HEK293T (cell line): ENCODE data around the gene LSM4.

ENCODE experiments used
- CTCF ChIA-PET: fragments of 350-600 bp; formaldehyde crosslinking; extraction: SDS; loops from one replicate; lab custom pipeline; 2021; ENCODE audit warnings: antibody characterized with exemption, inconsistent platforms; lab: Yijun Ruan, JAX
- POLR2A ChIA-PET: fragments of 350-600 bp; formaldehyde crosslinking; extraction: SDS; loops from one replicate; lab custom pipeline; 2020; ENCODE audit warnings: antibody characterized with exemption, inconsistent platforms; lab: Yijun Ruan, JAX
- DNase-seq: peaks from one replicate; pipeline ENCODE4 v3.0.0; 2012; ENCODE audit warnings: mixed read lengths; ENCODE audit errors: extremely low spot score
- ARNT ChIP-seq: fragments of 450-650 bp; IDR thresholded peaks from 2 replicates; pipeline ENCODE4 v1.6.1; 2017; ENCODE audit warnings: mild to moderate bottlenecking
- BHLHE40 ChIP-seq: fragments of 450-650 bp; IDR thresholded peaks from 2 replicates; pipeline ENCODE4 v1.6.1; 2016; ENCODE audit warnings: mild to moderate bottlenecking, moderate library complexity, borderline replicate concordance
- CTBP1 ChIP-seq: fragments of 450-650 bp; IDR thresholded peaks from 2 replicates; pipeline ENCODE4 v1.6.1; 2016; ENCODE audit warnings: borderline replicate concordance
- ELF4 ChIP-seq: fragments of 450-650 bp; IDR thresholded peaks from 2 replicates; pipeline ENCODE4 v1.6.1; 2017; ENCODE audit warnings: antibody characterized with exemption
- FOXA1 ChIP-seq: fragments of 450-650 bp; IDR thresholded peaks from 2 replicates; pipeline ENCODE4 v1.6.1; 2016; ENCODE audit warnings: mild to moderate bottlenecking
- FOXK2 ChIP-seq: fragments of 450-650 bp; IDR thresholded peaks from 2 replicates; pipeline ENCODE4 v1.6.1; 2016; ENCODE audit warnings: mild to moderate bottlenecking
- FOXM1 ChIP-seq: fragments of 450-650 bp; IDR thresholded peaks from 2 replicates; pipeline ENCODE4 v1.6.1; 2017; ENCODE audit warnings: mild to moderate bottlenecking, borderline replicate concordance
- HDGF ChIP-seq: fragments of 450-650 bp; IDR thresholded peaks from 2 replicates; pipeline ENCODE4 v1.6.1; 2017; ENCODE audit warnings: antibody characterized with exemption, borderline replicate concordance
- L3MBTL2 ChIP-seq: fragments of 450-650 bp; conservative IDR thresholded peaks from 2 replicates; pipeline ENCODE4 v1.6.1; 2016; ENCODE audit warnings: mild to moderate bottlenecking
- LEF1 ChIP-seq: fragments of 450-650 bp; IDR thresholded peaks from 2 replicates; pipeline ENCODE4 v1.6.1; 2017; ENCODE audit warnings: mild to moderate bottlenecking, borderline replicate concordance
- NFRKB ChIP-seq: fragments of 450-650 bp; IDR thresholded peaks from 2 replicates; pipeline ENCODE4 v1.6.1; 2016; ENCODE audit warnings: mild to moderate bottlenecking, moderate library complexity
- SP1 ChIP-seq: fragments of 450-650 bp; IDR thresholded peaks from 2 replicates; pipeline ENCODE4 v1.6.1; 2017
- SUZ12 ChIP-seq: fragments of 450-650 bp; IDR thresholded peaks from 2 replicates; pipeline ENCODE4 v1.6.1; 2016; ENCODE audit warnings: mild to moderate bottlenecking
- TARDBP ChIP-seq: fragments of 450-650 bp; IDR thresholded peaks from 2 replicates; pipeline ENCODE4 v1.6.1; 2016
- ZNF384 ChIP-seq: fragments of 450-650 bp; IDR thresholded peaks from 2 replicates; pipeline ENCODE4 v1.6.1; 2016
- TF ChIP-seq, protein P1 (sequence below): fragments of 450-650 bp; IDR thresholded peaks from 2 replicates; pipeline ENCODE4 v1.6.1; 2016

LSM4 gene

DNA sequence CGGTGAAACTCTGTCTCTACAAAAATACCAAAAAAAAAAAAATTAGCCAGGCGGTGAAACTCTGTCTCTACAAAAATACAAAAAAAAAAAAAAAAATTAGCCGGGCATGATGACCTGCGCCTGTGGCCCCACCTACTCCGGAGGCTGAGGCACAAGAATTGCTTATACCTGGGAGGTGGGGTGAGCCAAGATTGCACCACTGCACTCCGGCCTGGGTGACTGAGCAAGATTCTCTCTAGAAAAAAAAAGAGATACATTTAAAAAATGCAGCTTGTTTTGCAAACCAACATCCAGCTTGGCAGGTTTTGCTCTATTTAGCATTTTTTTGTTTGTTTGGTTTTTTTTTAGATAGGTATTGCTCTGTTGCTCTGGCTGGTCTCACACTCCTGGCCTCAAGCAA lies 10.8 kb upstream of the LSM4 start:
- no peak for DNase-seq
- ChIA-PET POLR2A (interaction anchor here (1.1 kb wide), 1 partner anchor 52 kb away, joined by 3 read pairs; the partner anchor contains the start of gene JUND), CTCF (interaction anchor here (1.9 kb wide), 1 partner anchor 55 kb away, joined by 9 read pairs; no protein-coding TSS in a partner anchor)
- TF ChIP-seq FOXA1 (no peak), CTBP1 (no peak)

DNA sequence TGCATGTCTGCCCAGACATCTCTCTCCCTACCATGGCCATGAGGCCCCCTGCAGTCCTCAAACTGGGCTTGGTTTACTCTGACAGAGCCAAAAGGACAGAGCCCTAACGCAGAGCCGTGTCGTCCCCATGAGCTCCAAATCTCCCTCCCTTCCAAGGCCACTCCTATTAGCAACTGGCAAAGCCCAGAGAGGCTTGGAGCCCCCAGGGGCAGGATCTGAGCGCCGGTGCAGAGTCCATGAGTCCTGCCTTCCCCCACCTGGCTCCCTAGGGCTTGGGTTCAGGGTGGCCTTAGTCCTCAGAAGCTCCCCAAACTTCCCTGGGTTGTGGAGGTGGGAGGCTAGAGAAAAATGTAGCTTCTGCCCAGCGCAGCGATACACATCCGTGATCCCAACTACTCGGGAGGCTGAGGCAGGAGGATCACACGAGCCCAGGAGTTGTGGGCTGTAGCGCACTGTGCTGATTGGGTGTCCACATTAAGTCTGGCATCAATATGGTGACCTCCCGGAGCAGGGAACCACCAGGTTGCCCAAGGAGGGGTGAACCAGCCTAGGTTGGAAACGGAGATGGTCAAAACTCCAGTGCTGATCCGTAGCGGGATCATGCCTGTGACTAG lies 10.1 kb upstream of the LSM4 start:
- ChIA-PET CTCF (interaction anchor here (1.0 to 1.9 kb wide), 2 partner anchors 10 to 54 kb away, joined by 4 to 9 read pairs; partner anchors contain the start of gene LSM4), POLR2A (interaction anchor here (0.6 to 1.0 kb wide), 2 partner anchors 11 to 52 kb away, joined by 3 to 4 read pairs; partner anchors contain the start of gene JUND)
- no peak for TF ChIP-seq LEF1
- TF ChIP-seq HDGF, result no peak
- TF ChIP-seq FOXA1, result no peak
- TF ChIP-seq L3MBTL2, result no peak
- no peak for TF ChIP-seq ELF4
- TF ChIP-seq, protein P1, sequence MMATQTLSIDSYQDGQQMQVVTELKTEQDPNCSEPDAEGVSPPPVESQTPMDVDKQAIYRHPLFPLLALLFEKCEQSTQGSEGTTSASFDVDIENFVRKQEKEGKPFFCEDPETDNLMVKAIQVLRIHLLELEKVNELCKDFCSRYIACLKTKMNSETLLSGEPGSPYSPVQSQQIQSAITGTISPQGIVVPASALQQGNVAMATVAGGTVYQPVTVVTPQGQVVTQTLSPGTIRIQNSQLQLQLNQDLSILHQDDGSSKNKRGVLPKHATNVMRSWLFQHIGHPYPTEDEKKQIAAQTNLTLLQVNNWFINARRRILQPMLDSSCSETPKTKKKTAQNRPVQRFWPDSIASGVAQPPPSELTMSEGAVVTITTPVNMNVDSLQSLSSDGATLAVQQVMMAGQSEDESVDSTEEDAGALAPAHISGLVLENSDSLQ, result no peak
- no peak for TF ChIP-seq NFRKB
- TF ChIP-seq ZNF384, result no peak
- no peak for TF ChIP-seq FOXM1
- no peak for TF ChIP-seq CTBP1
- TF ChIP-seq SUZ12, result no peak
- TF ChIP-seq FOXK2, result no peak
- no peak for TF ChIP-seq ARNT
- no peak for TF ChIP-seq BHLHE40
- TF ChIP-seq SP1, result no peak
- TF ChIP-seq TARDBP, result no peak
- peak; percentile 4 for DNase-seq

DNA sequence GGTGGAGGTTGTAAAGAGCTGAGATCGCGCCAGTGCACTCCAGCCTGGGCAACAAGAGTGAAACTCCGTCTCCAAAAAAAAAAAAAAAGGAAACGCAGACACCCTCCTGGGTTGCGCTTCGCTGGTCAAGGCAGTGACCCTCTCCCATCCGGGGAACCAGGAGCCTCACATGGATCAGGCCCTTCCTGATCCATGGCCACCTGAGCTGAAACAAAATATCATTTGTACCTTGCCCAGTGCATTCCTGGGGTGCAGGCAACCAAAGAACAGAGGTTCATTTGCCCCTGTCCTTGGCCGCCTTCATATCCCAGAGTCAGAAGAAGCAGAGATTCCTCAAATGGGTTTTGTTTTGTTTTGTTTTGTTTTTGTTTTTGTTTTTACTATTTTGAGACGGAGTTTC lies 8.0 kb upstream of the LSM4 start:
- DNase-seq, result no peak
- ChIA-PET POLR2A (interaction anchor here (21.8 kb wide), 1 partner anchor 53 kb away, joined by 491 read pairs; the partner anchor contains the start of genes IQCN and JUND), CTCF (interaction anchor here (0.9 to 3.8 kb wide), 2 partner anchors 52 to 57 kb away, joined by 3 to 77 read pairs; partner anchors contain the start of gene JUND)
- TF ChIP-seq ELF4, result no peak
- TF ChIP-seq CTBP1, result no peak
- TF ChIP-seq, protein P1, result no peak
- TF ChIP-seq FOXM1, result no peak
- no peak for TF ChIP-seq NFRKB
- no peak for TF ChIP-seq HDGF
- no peak for TF ChIP-seq TARDBP
- TF ChIP-seq FOXK2, result no peak
- no peak for TF ChIP-seq ZNF384
- no peak for TF ChIP-seq ARNT
- TF ChIP-seq LEF1, result no peak
- TF ChIP-seq L3MBTL2, result no peak
- TF ChIP-seq FOXA1, result no peak
- TF ChIP-seq SP1, result no peak
- TF ChIP-seq BHLHE40, result no peak
- no peak for TF ChIP-seq SUZ12

DNA sequence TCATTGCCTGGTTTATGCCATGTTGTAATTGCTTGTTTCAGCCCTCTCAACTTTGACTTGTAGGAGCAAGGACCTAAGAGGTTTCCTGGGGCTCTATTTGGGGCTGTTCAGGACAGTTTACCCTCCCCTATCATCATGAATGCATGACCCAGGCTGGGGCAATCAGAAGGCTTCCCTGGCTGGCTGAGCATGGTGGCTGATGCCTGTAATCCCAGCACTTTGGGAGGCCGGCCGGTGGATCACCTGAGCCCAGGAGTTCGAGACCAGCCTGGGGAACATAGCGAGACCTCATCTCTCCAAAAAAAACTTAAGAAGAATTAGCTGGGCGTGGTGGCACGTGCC lies 6.1 kb upstream of the LSM4 start:
- TF ChIP-seq NFRKB (no peak), FOXA1 (no peak), FOXM1 (no peak), L3MBTL2 (no peak), HDGF (no peak), ELF4 (no peak), SP1 (no peak), FOXK2 (no peak), CTBP1 (no peak), BHLHE40 (no peak), LEF1 (no peak), ZNF384 (no peak)
- TF ChIP-seq, protein P1, result no peak
- ChIA-PET POLR2A (interaction anchor here (0.5 to 21.8 kb wide), 10 partner anchors 11 to 470 kb away, joined by 3 to 491 read pairs (median 4); partner anchors contain the start of genes IQCN, JUND and PGPEP1), CTCF (interaction anchor here (0.6 to 3.8 kb wide), 23 partner anchors 8 to 161 kb away, joined by 3 to 77 read pairs (median 4); partner anchors contain the start of genes GDF15, IQCN, JUND and LRRC25)
- peak; percentile 4 for DNase-seq

DNA sequence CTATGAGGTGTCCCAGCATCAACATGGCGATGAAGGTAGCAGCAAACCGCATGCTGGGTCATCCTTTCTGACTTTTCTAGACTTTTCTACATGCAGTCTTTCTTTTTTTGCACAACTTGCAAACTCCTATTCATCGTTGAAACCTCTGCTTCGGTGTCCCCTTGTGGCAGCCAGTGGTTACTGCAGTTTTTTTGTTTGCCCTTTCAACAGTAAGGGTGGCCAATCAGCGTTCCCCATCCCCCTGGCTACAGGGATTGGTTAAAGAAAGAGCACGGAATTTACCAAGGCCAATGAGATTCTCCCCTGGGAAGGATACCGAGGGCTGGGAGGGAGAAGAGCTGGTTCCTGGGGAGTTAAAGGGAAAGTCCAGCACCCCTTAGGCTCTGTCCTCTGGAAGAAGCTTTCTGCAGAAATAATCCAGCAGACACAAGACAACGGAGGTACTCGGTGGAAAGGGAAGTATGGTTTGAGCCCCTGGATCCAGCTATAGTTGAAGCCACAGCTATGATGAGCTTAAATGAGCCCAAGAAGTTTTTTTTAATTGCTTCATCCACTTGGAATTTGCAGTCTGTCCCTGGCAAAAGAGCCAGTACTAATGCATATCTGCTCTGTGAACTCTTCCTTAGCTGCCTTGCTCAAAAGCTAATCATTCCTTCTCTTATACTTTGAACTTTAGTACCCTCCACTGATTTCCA lies 5.6 kb upstream of the LSM4 start:
- POLR2A ChIA-PET, result interaction anchor here (0.5 to 21.8 kb wide), 11 partner anchors 12 to 469 kb away, joined by 3 to 491 read pairs (median 4); partner anchors contain the start of genes IQCN, JUND and PGPEP1
- TF ChIP-seq SP1 (no peak), L3MBTL2 (peak; percentile 68), ZNF384 (peak; percentile 34; the same call in 1 of the 2 replicates), HDGF (0 out of 2 replicates have a peak, but pooled peaks have one; percentile 46)
- CTCF ChIA-PET, result interaction anchor here (0.6 to 3.8 kb wide), 23 partner anchors 8 to 406 kb away, joined by 3 to 77 read pairs (median 4); partner anchors contain the start of genes GDF15, IQCN, JUND and LRRC25
- peak; percentile 93 for DNase-seq
